HCT116 (cell line): Measurements from ENCODE around the gene LRRC7.
"Not testable (repeated sequence)": the region's sequence is repeated elsewhere in the genome, so short reads cannot be mapped to it uniquely, and the experiment has no call there.

ENCODE experiments used
- RAD21 ChIP-seq: IDR thresholded peaks from 2 replicates; pipeline ENCODE4 v1.6.1; 2012; ENCODE audit warnings: low read depth, mild to moderate bottlenecking
- SP1 ChIP-seq: IDR thresholded peaks from 2 replicates; pipeline ENCODE4 v1.6.1; 2012; ENCODE audit warnings: low read depth
- TF ChIP-seq, protein P1 (sequence below), 3 experiments: fragments of 200-600 bp in 1 of 3; sonication (generic) in 1 of 3; IDR thresholded peaks in 2 of 3; conservative IDR thresholded peaks in 1 of 3; 2 replicates each; pipeline ENCODE4 v1.5.1; 2012 to 2017; ENCODE audit warnings: low read depth in 2 of 3, low read length in 2 of 3, antibody characterized with exemption in 1 of 3, borderline replicate concordance in 1 of 3, control low read depth in 1 of 3, mild to moderate bottlenecking in 1 of 3, mixed read lengths in 1 of 3, mixed run types in 1 of 3, moderate library complexity in 1 of 3; ENCODE audit not compliant: insufficient read depth in 1 of 3

GRCh38 chr1:70045581-70045980 is 477.9 kb downstream of the LRRC7 start:
- TF ChIP-seq, protein P1, sequence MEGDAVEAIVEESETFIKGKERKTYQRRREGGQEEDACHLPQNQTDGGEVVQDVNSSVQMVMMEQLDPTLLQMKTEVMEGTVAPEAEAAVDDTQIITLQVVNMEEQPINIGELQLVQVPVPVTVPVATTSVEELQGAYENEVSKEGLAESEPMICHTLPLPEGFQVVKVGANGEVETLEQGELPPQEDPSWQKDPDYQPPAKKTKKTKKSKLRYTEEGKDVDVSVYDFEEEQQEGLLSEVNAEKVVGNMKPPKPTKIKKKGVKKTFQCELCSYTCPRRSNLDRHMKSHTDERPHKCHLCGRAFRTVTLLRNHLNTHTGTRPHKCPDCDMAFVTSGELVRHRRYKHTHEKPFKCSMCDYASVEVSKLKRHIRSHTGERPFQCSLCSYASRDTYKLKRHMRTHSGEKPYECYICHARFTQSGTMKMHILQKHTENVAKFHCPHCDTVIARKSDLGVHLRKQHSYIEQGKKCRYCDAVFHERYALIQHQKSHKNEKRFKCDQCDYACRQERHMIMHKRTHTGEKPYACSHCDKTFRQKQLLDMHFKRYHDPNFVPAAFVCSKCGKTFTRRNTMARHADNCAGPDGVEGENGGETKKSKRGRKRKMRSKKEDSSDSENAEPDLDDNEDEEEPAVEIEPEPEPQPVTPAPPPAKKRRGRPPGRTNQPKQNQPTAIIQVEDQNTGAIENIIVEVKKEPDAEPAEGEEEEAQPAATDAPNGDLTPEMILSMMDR (IDR thresholded peaks at IDR 0.05 in 2 of 3, conservative IDR thresholded peaks at IDR 0.05 in 1 of 3; ENCODE audit: borderline replicate concordance in 1 of 3, insufficient read depth in 1 of 3, low read depth in 2 of 3, low read length in 2 of 3): not testable (repeated sequence)
- TF ChIP-seq SP1, RAD21: not testable (repeated sequence)
